ENCODE measurements around the gene ADTRP. TPM values are rescaled to one million over a fixed set of nuclear protein-coding genes. Genes with fewer than 3 reads are reported as not detected.

The ADTRP gene
- total RNA-seq, 1 donor from 2014 or later = 2.0 TPM

DNA sequence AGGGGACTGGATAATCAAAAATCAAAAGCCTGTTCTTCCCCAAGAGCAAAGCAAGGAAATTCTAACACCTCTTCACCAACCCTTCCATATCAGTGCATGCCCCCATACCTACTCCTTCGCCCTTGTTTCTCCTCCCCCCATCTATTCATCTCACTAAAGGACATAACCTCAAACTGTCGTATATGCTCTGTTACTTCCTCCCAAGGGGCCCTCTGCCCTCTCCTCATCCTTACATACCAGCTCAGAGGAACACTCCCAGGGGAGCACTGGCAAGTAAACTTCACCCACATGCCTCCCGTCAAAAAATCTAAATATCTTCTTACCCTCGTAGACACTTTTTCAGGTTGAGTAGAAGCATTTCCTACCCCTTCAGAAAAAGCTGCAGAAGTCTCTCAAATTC lies 9.4 kb upstream of the ADTRP start:
- H3K9me3 Mint-ChIP-seq = peaks cover 7% of the 10 kb centered on the region
- H3K27ac Mint-ChIP-seq = no peak overlapping the region
- DNase-seq (no peak), ATAC-seq (ENCODE audit: low read depth) (no peak)
- TF ChIP-seq, protein P1, sequence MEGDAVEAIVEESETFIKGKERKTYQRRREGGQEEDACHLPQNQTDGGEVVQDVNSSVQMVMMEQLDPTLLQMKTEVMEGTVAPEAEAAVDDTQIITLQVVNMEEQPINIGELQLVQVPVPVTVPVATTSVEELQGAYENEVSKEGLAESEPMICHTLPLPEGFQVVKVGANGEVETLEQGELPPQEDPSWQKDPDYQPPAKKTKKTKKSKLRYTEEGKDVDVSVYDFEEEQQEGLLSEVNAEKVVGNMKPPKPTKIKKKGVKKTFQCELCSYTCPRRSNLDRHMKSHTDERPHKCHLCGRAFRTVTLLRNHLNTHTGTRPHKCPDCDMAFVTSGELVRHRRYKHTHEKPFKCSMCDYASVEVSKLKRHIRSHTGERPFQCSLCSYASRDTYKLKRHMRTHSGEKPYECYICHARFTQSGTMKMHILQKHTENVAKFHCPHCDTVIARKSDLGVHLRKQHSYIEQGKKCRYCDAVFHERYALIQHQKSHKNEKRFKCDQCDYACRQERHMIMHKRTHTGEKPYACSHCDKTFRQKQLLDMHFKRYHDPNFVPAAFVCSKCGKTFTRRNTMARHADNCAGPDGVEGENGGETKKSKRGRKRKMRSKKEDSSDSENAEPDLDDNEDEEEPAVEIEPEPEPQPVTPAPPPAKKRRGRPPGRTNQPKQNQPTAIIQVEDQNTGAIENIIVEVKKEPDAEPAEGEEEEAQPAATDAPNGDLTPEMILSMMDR (IDR thresholded peaks at IDR 0.05) = no peak
- POLR2A ChIA-PET = no interaction called here
- CTCF ChIA-PET = no interaction called here
- H3K36me3 Mint-ChIP-seq (ENCODE audit: low read depth) = no peaks in the 10 kb centered on the region
- H3K27me3 Mint-ChIP-seq = peaks cover 13% of the 10 kb centered on the region
- H3K4me3 Mint-ChIP-seq = no peak overlapping the region
- peaks cover 3% of the 10 kb centered on the region for H3K4me1 Mint-ChIP-seq
- intact Hi-C loops (cut with micrococcal nuclease) = no loop called here

DNA sequence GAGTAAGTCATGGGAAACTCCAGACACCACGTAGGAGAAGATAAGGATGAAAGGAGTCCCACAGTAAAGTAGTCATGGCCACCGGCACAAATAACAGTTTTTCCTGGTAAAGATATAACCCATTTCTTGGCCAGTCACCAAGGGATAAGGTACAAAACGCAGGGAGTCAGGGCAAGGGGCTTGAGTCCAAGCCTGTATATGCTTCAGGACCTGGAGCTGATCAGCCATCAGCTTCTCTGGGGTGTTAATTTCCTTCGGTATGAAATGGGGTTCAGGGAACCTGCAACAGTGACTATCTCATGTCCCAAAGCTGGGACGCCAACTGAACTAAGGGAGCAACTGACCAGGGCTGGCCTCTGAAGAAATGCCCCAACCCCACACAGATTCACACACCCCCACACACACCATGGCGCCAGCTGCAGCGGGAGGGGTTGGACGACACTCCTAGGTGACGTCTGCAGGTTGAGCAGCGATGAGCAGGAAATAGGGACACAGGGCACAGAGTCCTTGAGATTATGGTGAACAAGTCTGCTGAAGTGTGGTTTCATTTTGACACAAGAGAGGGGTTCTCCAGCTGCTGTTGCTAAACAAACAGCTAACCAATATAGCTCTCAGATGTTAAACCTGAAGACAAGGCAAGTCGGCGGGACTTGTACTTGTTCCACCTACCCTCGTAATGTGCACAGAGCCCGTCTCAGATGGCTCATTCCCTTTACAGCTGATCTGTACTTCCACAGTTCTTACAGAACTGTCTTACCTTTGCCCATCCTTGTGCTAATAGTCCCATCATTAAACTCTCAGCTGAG lies 7.4 kb upstream of the ADTRP start:
- TF ChIP-seq, protein P1 (IDR thresholded peaks at IDR 0.05) = no peak
- H3K36me3 Mint-ChIP-seq (ENCODE audit: low read depth) = no peaks in the 10 kb centered on the region
- H3K9me3 Mint-ChIP-seq = no peaks in the 10 kb centered on the region
- no peak overlapping the region for H3K27ac Mint-ChIP-seq
- intact Hi-C loops (cut with micrococcal nuclease) = no loop called here
- DNase-seq = no peak
- no peak overlapping the region for H3K4me3 Mint-ChIP-seq
- ChIA-PET CTCF (no interaction called here), POLR2A (no interaction called here)
- peaks cover 3% of the 10 kb centered on the region for H3K4me1 Mint-ChIP-seq
- ATAC-seq (ENCODE audit: low read depth) = no peak
- peaks cover 10% of the 10 kb centered on the region for H3K27me3 Mint-ChIP-seq

DNA sequence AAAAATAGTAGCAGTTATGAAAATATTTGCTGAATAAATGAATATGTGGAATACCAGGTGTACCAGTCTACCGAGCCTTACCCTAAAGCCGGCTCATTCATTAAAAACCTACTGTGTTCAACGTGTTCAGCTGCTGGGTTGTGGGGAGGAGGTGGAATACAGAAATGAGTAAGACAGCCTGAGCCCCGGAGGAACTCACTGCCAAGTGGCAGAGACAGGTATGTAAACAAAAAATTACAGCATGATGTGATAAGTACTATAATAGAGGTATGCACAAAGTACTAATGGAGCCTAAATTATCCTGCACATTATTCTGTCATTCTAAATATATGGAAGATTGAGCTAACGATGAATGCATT lies 6.8 kb upstream of the ADTRP start:
- CTCF ChIA-PET = no interaction called here
- H3K27ac Mint-ChIP-seq = no peak overlapping the region

DNA sequence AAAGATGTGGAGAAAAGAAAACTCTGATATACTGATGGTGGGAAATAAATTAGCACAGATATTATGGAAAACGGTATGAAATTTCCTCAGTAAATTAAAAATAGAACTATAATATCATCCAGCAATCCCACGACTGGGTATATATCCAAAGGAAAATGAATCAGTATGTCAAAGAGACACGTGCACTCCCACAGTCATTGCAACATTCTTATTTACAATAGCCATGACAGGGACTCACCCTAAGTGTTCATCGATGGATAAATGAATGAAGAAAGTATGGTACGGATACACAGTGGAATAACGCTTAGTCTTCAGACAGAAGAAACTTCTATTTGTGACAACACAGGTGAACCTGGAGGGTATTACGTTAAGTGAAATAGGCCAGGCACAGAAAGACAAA lies 5.7 kb upstream of the ADTRP start:
- H3K9me3 Mint-ChIP-seq = no peaks in the 10 kb centered on the region
- peaks cover 10% of the 10 kb centered on the region for H3K27me3 Mint-ChIP-seq
- CTCF ChIA-PET = no interaction called here
- ATAC-seq (ENCODE audit: low read depth) (no peak), DNase-seq (no peak)
- POLR2A ChIA-PET = no interaction called here
- H3K4me1 Mint-ChIP-seq = peaks cover 3% of the 10 kb centered on the region
- no peak overlapping the region for H3K4me3 Mint-ChIP-seq
- H3K36me3 Mint-ChIP-seq (ENCODE audit: low read depth) = no peaks in the 10 kb centered on the region
- no peak overlapping the region for H3K27ac Mint-ChIP-seq
- intact Hi-C loops (cut with micrococcal nuclease) = no loop called here
- TF ChIP-seq, protein P1 (IDR thresholded peaks at IDR 0.05) = no peak

More for the DNA sequence above, 6.8 kb upstream of the ADTRP start:
- Mint-ChIP-seq H3K36me3 (ENCODE audit: low read depth) (no peaks in the 10 kb centered on the region), H3K4me3 (no peak overlapping the region), H3K9me3 (no peaks in the 10 kb centered on the region), H3K4me1 (peaks cover 3% of the 10 kb centered on the region), H3K27me3 (peaks cover 10% of the 10 kb centered on the region)
- DNase-seq = no peak
- ATAC-seq (ENCODE audit: low read depth) = no peak
- intact Hi-C loops (cut with micrococcal nuclease) = no loop called here
- POLR2A ChIA-PET = no interaction called here
- TF ChIP-seq, protein P1 (IDR thresholded peaks at IDR 0.05) = no peak

DNA sequence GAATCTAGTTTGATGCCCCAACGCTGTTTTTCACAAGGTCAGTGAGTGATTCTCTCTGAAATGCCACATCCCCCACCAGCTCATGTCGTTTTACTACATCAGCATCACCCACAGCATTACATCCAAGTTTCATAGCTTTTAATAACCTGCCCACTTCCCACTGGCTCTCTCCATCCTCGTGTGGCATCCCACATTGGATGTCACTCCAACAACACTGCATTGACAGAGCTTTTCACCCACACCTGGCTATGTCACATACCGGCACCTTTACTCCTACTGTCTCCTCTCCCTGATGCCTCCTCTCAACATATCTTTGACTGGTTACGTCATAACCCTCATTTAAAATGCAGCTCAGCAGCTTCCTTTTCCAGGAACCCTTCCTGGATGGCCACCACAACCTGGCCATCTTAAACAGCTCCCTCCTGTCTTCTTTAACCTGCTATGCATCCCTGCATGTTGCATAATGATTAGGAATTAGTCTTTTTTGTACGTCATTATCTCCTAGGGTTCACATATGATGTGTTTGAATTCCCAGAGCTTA lies 5.0 kb upstream of the ADTRP start:
- TF ChIP-seq, protein P1 (IDR thresholded peaks at IDR 0.05) = no peak
- Mint-ChIP-seq H3K27me3 (peaks cover 10% of the 10 kb centered on the region), H3K27ac (no peak overlapping the region), H3K36me3 (ENCODE audit: low read depth) (no peaks in the 10 kb centered on the region), H3K4me1 (peaks cover 3% of the 10 kb centered on the region), H3K9me3 (no peaks in the 10 kb centered on the region), H3K4me3 (no peak overlapping the region)
- ChIA-PET CTCF (no interaction called here), POLR2A (no interaction called here)
- intact Hi-C loops (cut with micrococcal nuclease) = no loop called here
- ATAC-seq (ENCODE audit: low read depth) (no peak), DNase-seq (no peak)
